ENCODE results near the gene APOLD1.
"Not testable (repeated sequence)": the region's sequence is repeated elsewhere in the genome, so short reads cannot be mapped to it uniquely, and the experiment has no call there.

APOLD1 gene

DNA sequence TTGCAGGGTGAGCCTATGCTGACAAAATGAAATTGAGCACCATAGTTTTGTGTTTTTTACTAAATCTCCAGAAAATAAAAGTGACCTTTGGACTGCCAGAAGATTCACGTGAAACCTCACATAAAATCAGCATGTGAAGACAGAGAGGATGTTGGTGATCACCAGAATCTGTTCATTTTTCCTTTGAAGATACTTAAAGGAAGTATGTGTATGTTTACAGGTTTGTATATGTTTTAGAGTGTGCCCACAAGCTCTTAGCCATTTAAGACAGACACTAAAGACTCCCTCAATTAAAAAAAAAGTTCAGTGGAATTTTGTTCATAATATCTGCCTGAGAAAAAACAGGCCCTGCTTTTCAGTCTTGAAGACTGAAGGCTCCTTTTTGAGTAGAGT is 53.5 kb downstream of the APOLD1 start:
- no peak for DNase-seq (ENCODE audit: low read depth in 4 of 4, low spot score in 1 of 4)

DNA sequence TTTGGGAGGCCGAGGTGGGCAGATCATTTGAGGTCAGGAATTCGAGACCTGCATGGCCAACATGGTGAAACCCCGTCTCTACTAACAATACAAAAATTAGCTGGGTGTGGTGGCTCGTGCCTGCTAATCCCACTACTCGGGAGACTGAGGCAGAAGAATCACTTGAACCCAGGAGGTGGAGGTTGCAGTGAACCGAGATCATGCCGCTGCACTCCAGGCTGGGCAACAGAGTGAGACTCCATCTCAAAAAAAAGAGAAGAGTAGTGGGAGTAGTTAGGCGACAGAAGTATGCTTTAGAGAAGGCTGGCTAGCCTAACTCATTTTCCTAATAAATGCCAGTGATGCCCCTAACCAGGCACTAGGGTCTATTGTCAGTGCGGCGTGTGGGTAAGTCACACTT is 54.0 kb downstream of the APOLD1 start:
- DNase-seq (ENCODE audit: low read depth in 4 of 4, low spot score in 1 of 4): not testable (repeated sequence)

DNA sequence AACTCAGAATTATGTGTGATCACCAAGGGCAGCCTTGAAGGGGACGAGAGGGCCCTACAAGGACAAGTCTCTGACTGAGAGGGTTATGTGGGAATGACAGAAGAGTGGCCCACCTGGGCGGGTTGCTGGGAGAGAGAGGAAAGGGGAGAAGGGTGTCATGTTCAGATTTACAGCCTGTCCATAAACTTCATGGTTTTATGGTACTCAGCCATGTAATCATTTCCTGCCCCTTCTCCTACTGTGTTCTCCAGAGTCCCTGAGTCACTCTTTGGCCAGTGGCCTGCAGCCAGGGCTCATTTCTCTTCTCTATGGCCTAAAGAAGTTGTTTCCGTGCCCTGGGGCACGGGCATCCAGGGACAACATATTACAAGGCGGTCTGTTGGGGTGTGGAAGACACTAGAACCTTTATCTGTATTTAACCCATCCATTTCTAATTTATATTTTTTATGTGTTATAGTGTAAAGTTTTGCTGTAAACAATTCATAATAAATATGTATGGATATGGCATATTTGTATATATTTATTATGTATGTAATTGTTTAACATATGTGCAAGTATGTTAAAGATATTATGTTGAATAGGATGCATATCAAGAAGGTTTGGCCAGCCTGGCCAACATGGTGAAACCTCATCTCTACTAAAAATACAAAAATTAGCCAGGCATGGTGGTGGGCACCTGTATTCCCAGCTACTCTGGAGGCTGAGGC is 54.6 kb downstream of the APOLD1 start:
- no peak for DNase-seq (ENCODE audit: low read depth in 4 of 4, low spot score in 1 of 4)

DNA sequence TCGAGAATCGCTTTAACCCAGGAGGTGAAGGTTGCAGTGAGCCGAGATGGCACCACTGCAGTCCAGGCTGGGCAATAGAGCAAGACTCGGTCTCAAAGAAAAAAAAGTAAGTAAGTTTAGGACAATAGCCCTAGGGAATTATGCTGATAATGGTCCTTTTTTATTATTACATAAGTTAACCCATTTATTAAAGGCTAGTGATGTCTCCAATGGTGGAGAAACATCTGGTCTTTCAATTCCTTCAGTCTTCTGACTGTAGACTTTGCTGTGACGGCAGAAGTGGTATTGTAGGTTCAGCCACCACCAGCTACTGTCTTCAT is 55.1 kb downstream of the APOLD1 start:
- no peak for DNase-seq (ENCODE audit: low read depth in 4 of 4, low spot score in 1 of 4)

Measured in stimulated activated CD4-positive, alpha-beta T cell treated with anti-CD3 and anti-CD28 coated beads, Interleukin-1b, Interleukin-23, amount 100 ng/mL, for 24 hours (primary cell).